Esophagus squamous epithelium (tissue), 5 donors: ENCODE data around the gene PTPRN. TPM values are rescaled to one million over a fixed set of nuclear protein-coding genes. Genes with fewer than 3 reads are reported as not detected.

ENCODE experiments used
- DNase-seq: peaks from one replicate; lab custom pipeline; 2025; lab: John Stamatoyannopoulos, UW
- H3K27ac ChIP-seq, 4 donors: fragments of 200-600 bp; sonication (generic); one replicate each; pipeline ENCODE4 v1.5.1; 2016 to 2019; ENCODE audit warnings: mild to moderate bottlenecking in 1 of 4
- H3K27me3 ChIP-seq, 4 donors: fragments of 200-600 bp; sonication (generic); 1 replicate in 3 of 4; 2 replicates in 1 of 4; pipeline versions ENCODE4 v1.5.1 to v1.6.0; 2017 to 2021; ENCODE audit warnings: antibody characterized with exemption in 1 of 4
- H3K36me3 ChIP-seq, 3 donors: fragments of 200-600 bp; sonication (generic); one replicate each; pipeline ENCODE4 v1.5.1; 2016 to 2019
- H3K4me1 ChIP-seq, 3 donors: fragments of 200-600 bp; sonication (generic); one replicate each; pipeline ENCODE4 v1.5.1; 2017 to 2019
- H3K4me3 ChIP-seq, 4 donors: fragments of 200-600 bp; sonication (generic); 1 replicate in 3 of 4; 2 replicates in 1 of 4; pipeline ENCODE4 v1.5.1; 2016 to 2019; ENCODE audit warnings: mild to moderate bottlenecking in 2 of 4, moderate library complexity in 1 of 4
- H3K9me3 ChIP-seq, 3 donors: fragments of 200-600 bp; sonication (generic); one replicate each; pipeline ENCODE4 v1.5.1; 2016 to 2019
- POLR2A ChIP-seq, 4 donors: fragments of 450-650 bp; IDR thresholded peaks; one replicate each; pipeline ENCODE4 v1.6.1; 2017; ENCODE audit warnings: antibody characterized with exemption in 4 of 4, mild to moderate bottlenecking in 4 of 4, moderate library complexity in 3 of 4
- WGBS, 2 donors: methylation state at CpG; one replicate each; pipeline ENCODE4 v1.1.5; 2018; 5-methylcytosine and 5-hydroxymethylcytosine counted together
- intact Hi-C: fragments of 100-400 bp; cut with DNase I; formaldehyde crosslinking; loops from one replicate; pipeline ENCODE4 v1.15.0; 2022
- total RNA-seq, 4 donors: library from RNA; depleted of rRNA; stranded (reverse); fragments of >200 nt; gene quantifications; one replicate each; pipeline ENCODE4 v1.1.0, GENCODE V29; 2016
- TF ChIP-seq, protein P1 (sequence below), 6 experiments: fragments of 450-650 bp in 4 of 6; fragments of 200-600 bp in 2 of 6; sonication (generic) in 2 of 6; IDR thresholded peaks; one replicate each; pipeline ENCODE4 v1.5.1; 2016 to 2019; ENCODE audit warnings: antibody characterized with exemption in 6 of 6, mild to moderate bottlenecking in 4 of 6, moderate library complexity in 4 of 6
- donor health status: DM: yes; HTN: yes; CAD: no.

The PTPRN gene
- total RNA-seq, 4 donors from 2014 or later, result not detected

DNA sequence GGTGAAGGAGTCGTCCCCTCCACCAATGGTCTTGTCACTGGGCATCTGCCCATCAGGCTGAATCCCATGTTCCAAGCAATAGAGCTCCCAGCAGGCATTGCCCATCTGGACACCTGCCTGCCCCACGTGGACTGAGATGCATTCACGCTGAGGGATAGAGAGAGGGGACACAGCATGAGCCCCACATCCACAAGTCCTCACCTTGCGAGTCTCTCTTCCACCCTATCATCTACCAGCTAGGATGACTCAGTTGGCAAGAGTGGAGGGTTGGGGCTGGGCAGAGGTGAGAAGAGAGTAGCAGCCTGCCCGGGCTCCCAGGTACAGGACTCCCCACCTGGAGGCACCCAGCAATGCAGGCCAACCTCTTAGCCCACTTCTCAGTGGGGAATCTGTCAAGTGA lies 57.1 kb downstream of the PTPRN start:
- peak overlapping the region; percentile 65 to 83 (median 74) for H3K4me3 ChIP-seq
- intact Hi-C loops, result no loop called here
- H3K27me3 ChIP-seq, result no peaks in the 10 kb centered on the region
- peaks cover 8 to 37% (median 11%) of the 10 kb centered on the region in 3 donors for H3K36me3 ChIP-seq
- no peaks in the 10 kb centered on the region for H3K9me3 ChIP-seq
- DNase-seq, result no peak
- WGBS, 2 donors, result 49 to 50% methylated on average over 3 to 5 of the region's 5 CpGs
- H3K27ac ChIP-seq, result peak overlapping the region; percentile 93 to 96 (median 95)
- H3K4me1 ChIP-seq, result peaks cover 51 to 88% (median 63%) of the 10 kb centered on the region in 3 donors
- TF ChIP-seq, protein P1, sequence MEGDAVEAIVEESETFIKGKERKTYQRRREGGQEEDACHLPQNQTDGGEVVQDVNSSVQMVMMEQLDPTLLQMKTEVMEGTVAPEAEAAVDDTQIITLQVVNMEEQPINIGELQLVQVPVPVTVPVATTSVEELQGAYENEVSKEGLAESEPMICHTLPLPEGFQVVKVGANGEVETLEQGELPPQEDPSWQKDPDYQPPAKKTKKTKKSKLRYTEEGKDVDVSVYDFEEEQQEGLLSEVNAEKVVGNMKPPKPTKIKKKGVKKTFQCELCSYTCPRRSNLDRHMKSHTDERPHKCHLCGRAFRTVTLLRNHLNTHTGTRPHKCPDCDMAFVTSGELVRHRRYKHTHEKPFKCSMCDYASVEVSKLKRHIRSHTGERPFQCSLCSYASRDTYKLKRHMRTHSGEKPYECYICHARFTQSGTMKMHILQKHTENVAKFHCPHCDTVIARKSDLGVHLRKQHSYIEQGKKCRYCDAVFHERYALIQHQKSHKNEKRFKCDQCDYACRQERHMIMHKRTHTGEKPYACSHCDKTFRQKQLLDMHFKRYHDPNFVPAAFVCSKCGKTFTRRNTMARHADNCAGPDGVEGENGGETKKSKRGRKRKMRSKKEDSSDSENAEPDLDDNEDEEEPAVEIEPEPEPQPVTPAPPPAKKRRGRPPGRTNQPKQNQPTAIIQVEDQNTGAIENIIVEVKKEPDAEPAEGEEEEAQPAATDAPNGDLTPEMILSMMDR (IDR thresholded peaks at IDR 0.05), result no peak
- peak in 1 of 4 donors; percentile 23 for TF ChIP-seq POLR2A (IDR thresholded peaks at IDR 0.05)

DNA sequence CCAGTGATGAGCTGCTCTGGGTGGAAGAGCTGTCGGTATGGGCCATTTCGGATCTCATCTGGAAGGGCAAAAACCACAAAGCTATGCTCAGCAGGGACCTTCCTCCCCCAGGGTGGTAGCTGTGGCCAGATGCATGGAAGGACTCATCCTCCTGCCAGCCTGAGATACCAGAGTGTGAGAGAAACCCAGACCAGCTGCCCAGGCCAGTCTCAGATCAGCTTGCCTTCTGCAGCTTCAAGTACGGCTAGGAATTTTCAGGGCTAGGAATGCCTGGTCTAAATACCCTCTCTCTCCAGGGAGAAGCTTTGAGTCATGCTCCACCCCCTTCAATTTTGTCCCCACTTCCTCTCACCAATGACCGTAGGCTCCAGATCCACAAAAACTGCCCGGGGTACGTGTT lies 57.5 kb downstream of the PTPRN start:
- H3K27ac ChIP-seq, result peak overlapping the region; percentile 93 to 96 (median 95)
- WGBS, 2 donors, result 75% methylated on average over 4 to 6 of the region's 6 CpGs
- peaks cover 51 to 93% (median 68%) of the 10 kb centered on the region in 3 donors for H3K4me1 ChIP-seq
- intact Hi-C loops, result no loop called here
- peak overlapping the region in 3 of 4 donors; percentile 69 to 83 (median 78) for H3K4me3 ChIP-seq
- TF ChIP-seq POLR2A (IDR thresholded peaks at IDR 0.05), result no peak
- TF ChIP-seq, protein P1 (IDR thresholded peaks at IDR 0.05), result no peak
- no peak for DNase-seq
- H3K36me3 ChIP-seq, result peaks cover 8 to 42% (median 11%) of the 10 kb centered on the region in 3 donors
- no peaks in the 10 kb centered on the region for H3K27me3 ChIP-seq
- no peaks in the 10 kb centered on the region for H3K9me3 ChIP-seq

DNA sequence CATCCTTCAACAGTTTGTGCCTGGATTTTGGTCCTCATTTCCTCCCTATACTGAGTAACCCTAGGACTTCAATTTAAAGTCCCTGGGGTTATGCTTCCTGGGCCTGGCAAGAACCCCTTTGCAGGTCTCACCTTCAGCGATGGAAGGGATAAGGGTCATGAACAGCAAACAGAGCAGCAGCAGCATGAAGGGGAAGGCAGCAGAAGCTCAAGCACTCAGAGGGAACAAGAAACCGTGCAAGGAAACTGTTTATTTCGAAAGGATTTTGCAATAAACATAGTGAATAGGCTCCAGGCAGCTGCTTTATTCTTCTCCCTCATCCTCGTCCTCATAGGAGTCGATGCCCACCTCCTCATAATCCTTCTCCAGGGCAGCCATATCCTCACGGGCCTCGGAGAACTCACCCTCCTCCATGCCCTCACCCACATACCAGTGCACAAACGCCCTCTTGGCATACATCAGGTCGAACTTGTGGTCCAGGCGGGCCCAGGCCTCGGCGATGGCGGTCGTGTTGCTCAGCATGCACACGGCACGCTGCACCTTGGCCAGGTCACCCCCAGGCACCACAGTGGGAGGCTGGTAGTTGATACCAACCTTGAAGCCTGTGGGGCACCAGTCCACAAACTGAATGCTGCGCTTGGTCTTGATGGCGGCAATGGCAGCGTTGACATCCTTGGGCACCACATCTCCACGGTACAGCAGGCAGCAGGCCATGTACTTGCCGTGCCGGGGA lies 59.0 kb downstream of the PTPRN start:
- H3K4me3 ChIP-seq, result peak overlapping the region in 3 of 4 donors; percentile 20 to 45 (median 28)
- intact Hi-C loops, result no loop called here
- TF ChIP-seq POLR2A (IDR thresholded peaks at IDR 0.05), result no peak
- TF ChIP-seq, protein P1 (IDR thresholded peaks at IDR 0.05), result no peak
- no peaks in the 10 kb centered on the region for H3K27me3 ChIP-seq
- WGBS, 2 donors, result 37 to 38% methylated on average over 7 to 10 of the region's 22 CpGs
- no peaks in the 10 kb centered on the region for H3K9me3 ChIP-seq
- H3K4me1 ChIP-seq, result peaks cover 57 to 97% (median 76%) of the 10 kb centered on the region in 3 donors
- DNase-seq, result no peak
- peaks cover 8 to 43% (median 11%) of the 10 kb centered on the region in 3 donors for H3K36me3 ChIP-seq
- peak overlapping the region; percentile 93 to 96 (median 95) for H3K27ac ChIP-seq

DNA sequence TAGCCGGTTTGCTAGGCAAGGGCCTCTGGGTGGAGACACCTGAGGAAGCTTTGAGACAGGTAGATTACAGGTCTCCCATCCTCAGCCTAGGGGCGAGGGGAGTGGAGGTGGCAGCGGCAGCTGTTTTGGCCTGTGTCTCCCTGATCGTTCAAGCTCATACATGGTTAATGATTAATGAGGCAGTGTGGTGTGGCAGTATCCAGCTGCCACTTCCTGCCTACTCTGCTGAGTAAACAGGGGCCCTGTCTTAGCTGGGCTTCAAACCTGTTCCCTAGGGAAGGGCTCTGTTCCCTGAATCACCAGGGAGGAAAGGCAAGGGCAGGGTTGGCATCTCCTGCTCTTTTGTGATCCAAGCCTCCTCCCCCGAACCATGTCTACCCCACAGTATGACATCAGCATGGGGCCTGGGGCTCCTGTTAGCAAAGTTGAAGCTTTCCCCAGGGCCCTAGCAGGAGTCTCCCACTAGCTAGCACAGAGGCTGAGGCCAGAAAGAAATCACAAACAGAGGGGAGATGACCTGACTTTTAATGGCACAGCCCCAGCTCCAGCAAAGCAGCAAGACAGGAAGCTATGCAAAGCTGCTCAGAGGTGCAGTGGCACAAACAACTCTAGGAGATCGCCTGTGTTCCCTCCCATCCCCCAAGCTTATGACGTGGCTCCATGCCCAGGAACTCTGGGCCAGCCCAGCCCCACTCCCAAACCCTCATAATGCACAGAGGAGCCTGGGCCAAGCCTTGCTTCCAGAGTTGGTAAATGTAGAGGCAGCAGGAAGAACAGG lies 59.8 kb downstream of the PTPRN start:
- H3K4me3 ChIP-seq, result peak overlapping the region in 3 of 4 donors; percentile 20 to 45 (median 28)
- TF ChIP-seq POLR2A (IDR thresholded peaks at IDR 0.05), result peak in 1 of 4 donors; percentile 60
- TF ChIP-seq, protein P1 (IDR thresholded peaks at IDR 0.05), result no peak
- no peak for DNase-seq
- H3K36me3 ChIP-seq, result peaks cover 8 to 43% (median 11%) of the 10 kb centered on the region in 3 donors
- intact Hi-C loops, result no loop called here
- no peaks in the 10 kb centered on the region for H3K27me3 ChIP-seq
- peaks cover 61 to 97% (median 74%) of the 10 kb centered on the region in 3 donors for H3K4me1 ChIP-seq
- H3K27ac ChIP-seq, result peak overlapping the region; percentile 93 to 96 (median 95)
- H3K9me3 ChIP-seq, result no peaks in the 10 kb centered on the region
- 0 to 2% methylated on average over 3 to 7 of the region's 7 CpGs for WGBS, 2 donors
